HTR-8/SVneo (cell line): ENCODE results near the gene ETF1.
A peak's percentile ranks its signal among the peaks of the same experiment; 100 is the strongest.
"Not testable (repeated sequence)": the region's sequence is repeated elsewhere in the genome, so short reads cannot be mapped to it uniquely, and the experiment has no call there.

Experiments
- DNase-seq: peaks from one replicate; pipeline ENCODE4 v3.0.0; 2011; ENCODE audit warnings: low spot score, mixed read lengths; ENCODE audit not compliant: insufficient read length
- FAIRE-seq: peaks from 2 replicates; lab custom pipeline; 2011; peaks lifted over from hg19 to GRCh38; lab: Jason Lieb, UNC

The ETF1 gene

GRCh38 chr5:138533973-138534941, 8.8 kb downstream of the ETF1 start:
- FAIRE-seq (no peak), DNase-seq (no peak)

- DNase-seq (no peak), FAIRE-seq (no peak)
Measured at GRCh38 chr5:138529812-138530211, 13.2 kb downstream of the ETF1 start.

GRCh38 chr5:138528744-138529469, 14.1 kb downstream of the ETF1 start:
- FAIRE-seq (no peak), DNase-seq (no peak)

- DNase-seq (no peak), FAIRE-seq (no peak)
Measured at GRCh38 chr5:138528208-138528607, 14.8 kb downstream of the ETF1 start.

- FAIRE-seq = no peak
- no peak for DNase-seq
Measured at GRCh38 chr5:138527170-138527569, 15.9 kb downstream of the ETF1 start.

- no peak for DNase-seq
- no peak for FAIRE-seq
Measured at GRCh38 chr5:138523406-138523805, 19.6 kb downstream of the ETF1 start.

GRCh38 chr5:138520971-138521370, 22.1 kb downstream of the ETF1 start:
- no peak for FAIRE-seq

GRCh38 chr5:138517437-138517836, 25.6 kb downstream of the ETF1 start:
- no peak for FAIRE-seq
- DNase-seq = no peak

More at GRCh38 chr5:138520971-138521370, 22.1 kb downstream of the ETF1 start:
- DNase-seq = no peak

GRCh38 chr5:138515556-138516245, 27.3 kb downstream of the ETF1 start:
- FAIRE-seq (no peak), DNase-seq (no peak)

GRCh38 chr5:138514021-138514420, 29.0 kb downstream of the ETF1 start:
- FAIRE-seq (no peak), DNase-seq (no peak)

- DNase-seq (no peak), FAIRE-seq (no peak)
Measured at GRCh38 chr5:138508958-138509357, 34.1 kb downstream of the ETF1 start.

GRCh38 chr5:138507485-138507884, 35.6 kb downstream of the ETF1 start:
- FAIRE-seq, DNase-seq: not testable (repeated sequence)

- DNase-seq (no peak), FAIRE-seq (no peak)
Measured at GRCh38 chr5:138506370-138507306, 36.4 kb downstream of the ETF1 start.

- no peak for FAIRE-seq
- no peak for DNase-seq
Measured at GRCh38 chr5:138504799-138505198, 38.2 kb downstream of the ETF1 start.

- peak; percentile 71 for DNase-seq
- FAIRE-seq = no peak
Measured at GRCh38 chr5:138503487-138504270, 39.4 kb downstream of the ETF1 start.

GRCh38 chr5:138502521-138502920, 40.5 kb downstream of the ETF1 start:
- FAIRE-seq (no peak), DNase-seq (no peak)

- DNase-seq (no peak), FAIRE-seq (no peak)
Measured at GRCh38 chr5:138502121-138502520, 40.9 kb downstream of the ETF1 start.

GRCh38 chr5:138498376-138498775, 44.7 kb downstream of the ETF1 start:
- DNase-seq = no peak
- FAIRE-seq = no peak

- DNase-seq (no peak), FAIRE-seq (no peak)
Measured at GRCh38 chr5:138495351-138495750, 47.7 kb downstream of the ETF1 start.
